Stimulated activated CD8-positive, alpha-beta memory T cell treated with anti-CD3 and anti-CD28 coated beads, Interleukin-4, amount 100 ng/mL, for 4 hours (primary cell): ENCODE measurements around the gene SPSB3.
"Not testable (repeated sequence)": the region's sequence is repeated elsewhere in the genome, so short reads cannot be mapped to it uniquely, and the experiment has no call there.

ENCODE experiments used
- DNase-seq, 2 donors: peaks; one replicate each; pipeline ENCODE4 v3.0.0-alpha.2; 2020; ENCODE audit warnings: low read depth in 2 of 2, low spot score in 1 of 2

SPSB3 gene

DNA sequence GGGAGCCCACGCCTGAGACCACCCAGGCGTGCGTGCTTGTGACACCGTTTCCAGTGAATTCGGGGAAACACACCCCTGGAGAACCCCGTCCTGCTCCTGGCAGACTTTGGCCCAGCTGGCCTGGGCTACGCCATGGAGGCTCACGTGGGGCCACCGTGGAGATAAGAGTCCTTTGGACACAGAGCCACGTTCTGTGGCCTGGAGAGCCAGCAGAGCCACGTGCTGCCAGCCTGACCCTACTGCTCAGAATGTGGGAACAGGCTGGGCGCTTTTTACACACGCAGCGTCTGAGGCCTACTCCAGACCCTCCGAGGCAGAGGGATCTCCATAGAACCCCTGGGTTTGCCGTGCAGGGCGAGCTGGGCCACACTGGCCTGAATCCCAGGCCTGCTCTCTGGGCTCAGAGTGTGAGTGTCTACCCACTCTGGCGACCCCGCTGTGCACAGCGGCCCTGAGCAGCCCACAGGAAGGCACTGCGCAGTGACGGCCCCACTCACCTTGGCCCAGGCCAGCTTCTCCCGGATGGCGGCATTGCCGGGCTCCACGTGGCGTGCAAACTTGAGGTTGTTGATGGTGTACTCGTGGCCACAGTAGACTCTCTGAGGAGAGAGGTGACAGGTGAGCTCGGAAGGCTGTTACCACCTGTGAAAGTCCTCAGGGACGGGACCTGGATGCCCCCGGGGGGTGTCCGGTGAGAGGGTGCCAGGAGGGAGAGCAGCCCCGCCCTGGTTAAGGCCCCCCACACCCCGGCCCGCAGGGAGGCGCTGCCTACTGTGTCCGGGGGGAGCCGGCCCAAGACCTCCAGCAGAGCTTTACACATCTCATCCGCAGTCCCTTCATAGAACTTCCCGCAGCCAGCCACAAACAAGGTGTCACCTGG lies 34.3 kb upstream of the SPSB3 start:
- no peak for DNase-seq

GRCh38 chr16:1815461-1815860 lies 33.1 kb upstream of the SPSB3 start:
- no peak for DNase-seq

GRCh38 chr16:1812732-1813163 lies 30.4 kb upstream of the SPSB3 start:
- no peak for DNase-seq

DNA sequence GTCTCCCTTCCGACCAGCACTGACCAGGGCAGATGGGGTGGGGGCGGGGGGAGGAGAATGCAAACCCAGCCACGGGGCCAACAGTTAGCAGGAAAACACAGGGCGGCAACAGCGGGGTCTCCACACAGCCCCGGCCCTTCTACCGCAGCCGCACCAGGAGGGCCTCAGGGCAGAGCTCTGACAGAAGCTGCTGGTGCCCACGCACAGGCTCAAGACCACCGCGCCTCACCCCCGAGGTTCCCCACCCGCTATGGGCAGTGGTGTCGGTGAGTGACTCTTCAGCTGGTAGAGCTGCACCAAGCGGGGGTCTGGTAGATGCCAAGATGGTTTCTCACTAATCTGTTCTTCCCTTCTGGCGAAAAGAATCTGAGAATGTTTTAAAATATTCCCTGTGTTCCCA lies 28.2 kb upstream of the SPSB3 start:
- no peak for DNase-seq

GRCh38 chr16:1810106-1810505 lies 27.7 kb upstream of the SPSB3 start:
- DNase-seq = no peak

- DNase-seq = no peak
Measured at GRCh38 chr16:1809281-1809801, 27.0 kb upstream of the SPSB3 start.

DNA sequence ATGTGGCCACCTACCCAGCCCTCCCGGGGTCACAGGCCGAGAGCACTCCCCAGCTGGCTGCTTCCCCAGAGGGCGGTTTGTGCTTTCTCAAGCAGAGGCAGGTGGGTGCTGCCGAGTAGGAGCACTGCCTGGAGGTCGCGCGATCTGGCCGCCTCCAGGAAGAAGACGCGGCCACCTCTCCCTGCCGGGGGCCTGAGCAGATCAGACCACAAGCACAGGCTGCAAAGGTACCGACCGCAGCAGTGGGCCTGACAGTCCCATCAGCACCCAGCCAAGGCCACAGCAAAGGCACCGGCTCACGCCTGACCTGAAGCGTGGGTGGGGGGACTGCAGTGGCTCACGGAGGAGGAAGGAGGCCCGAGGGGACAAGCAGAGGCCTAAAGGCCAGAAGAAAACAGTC lies 26.3 kb upstream of the SPSB3 start:
- DNase-seq = no peak

DNA sequence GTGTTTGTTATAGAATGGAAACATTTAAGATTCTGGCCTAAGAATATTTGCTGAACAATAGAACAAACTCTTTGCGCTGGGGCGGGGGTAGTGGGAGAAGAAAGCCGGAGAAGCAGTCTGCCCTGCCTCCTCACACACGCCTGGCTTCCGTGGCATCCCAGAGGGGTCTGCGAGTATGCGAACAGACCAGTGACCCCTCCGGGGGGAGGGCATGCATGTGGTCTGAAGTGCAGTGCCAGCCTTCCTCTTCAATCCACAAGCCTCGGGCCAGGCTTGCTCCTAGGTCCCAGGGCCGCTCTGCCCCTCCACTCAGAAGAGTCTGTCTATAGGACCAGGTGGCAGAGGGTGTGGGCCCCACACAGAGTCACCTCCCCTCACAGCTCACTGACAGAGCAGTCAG lies 25.3 kb upstream of the SPSB3 start:
- DNase-seq = no peak

DNA sequence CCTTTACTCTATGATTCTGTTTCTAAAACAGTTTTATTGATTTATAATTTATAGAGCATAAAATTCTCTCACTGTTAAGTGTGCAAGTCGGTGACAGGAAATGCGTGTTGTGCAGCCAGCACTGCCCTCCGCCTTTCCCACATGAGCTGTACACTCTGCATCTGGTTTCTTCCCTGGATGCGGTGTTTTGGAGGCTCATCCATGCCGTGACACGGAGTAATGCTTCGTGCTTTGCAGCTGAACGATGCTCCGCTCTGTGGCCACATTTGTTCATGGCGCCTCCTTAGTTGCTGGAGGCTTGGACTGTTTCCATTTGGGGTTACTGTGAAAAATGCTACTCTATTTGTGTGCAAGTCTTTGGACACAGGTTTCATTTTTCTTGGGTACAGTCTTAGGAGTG lies 18.3 kb upstream of the SPSB3 start:
- no peak for DNase-seq

DNA sequence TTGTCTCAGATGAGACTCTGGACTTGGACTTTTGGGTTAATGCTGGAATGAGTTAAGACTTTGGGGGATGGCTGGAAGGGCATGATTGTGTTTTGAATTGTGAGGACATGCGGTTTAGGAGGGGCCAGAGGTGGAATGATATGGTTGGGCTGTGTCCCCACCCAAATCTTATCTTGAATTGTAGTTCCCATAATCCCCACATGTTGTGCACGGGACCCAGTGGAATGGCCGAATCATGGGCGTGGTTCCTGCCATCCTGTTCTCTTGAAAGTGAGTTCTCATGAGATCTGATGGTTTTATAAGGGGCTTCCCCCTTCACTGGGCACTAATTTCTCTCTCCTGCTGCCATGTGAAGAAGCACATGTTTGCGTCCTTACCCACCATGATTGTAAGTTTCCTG lies 16.9 kb upstream of the SPSB3 start:
- DNase-seq = not testable (repeated sequence)

GRCh38 chr16:1794908-1795666 lies 12.7 kb upstream of the SPSB3 start:
- no peak for DNase-seq

- DNase-seq = no peak
Measured at GRCh38 chr16:1794221-1794871, 12.0 kb upstream of the SPSB3 start.

DNA sequence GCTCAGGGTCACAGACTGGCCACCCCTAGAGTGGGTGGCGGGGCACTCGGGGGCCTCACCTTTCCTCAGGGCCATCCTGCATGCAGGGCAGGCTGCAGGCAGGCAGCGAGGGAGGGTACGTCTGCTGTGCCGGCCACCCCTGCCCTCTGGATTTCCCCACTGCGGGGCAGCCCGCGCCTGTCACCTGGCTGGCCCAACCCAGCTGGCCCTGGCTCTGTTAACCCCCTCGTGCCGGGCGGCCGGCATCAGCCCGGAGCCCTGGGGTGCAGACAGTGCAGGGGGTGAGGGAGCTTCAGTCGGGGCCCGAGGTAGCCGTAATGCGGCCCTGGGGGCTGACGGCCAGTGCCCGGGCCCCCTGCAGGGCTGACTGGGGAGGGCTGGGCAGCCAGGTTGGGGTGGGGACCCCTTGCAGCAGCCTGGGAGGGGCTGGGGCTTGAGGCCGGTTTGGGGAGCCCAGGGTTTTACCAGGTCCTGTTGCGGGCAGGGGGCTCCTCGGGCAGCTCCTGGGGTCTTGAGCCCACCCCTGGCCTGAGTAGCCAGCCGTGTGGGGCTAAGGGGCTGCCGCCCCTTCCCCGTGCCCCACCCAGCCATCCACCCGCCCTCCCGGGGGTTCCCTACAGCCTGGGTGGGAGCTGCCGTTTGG lies 11.3 kb upstream of the SPSB3 start, which contains the start of gene IGFALS:
Gene IGFALS, minus strand, starts transcription at position 128 of the 643 bp plus-strand sequence. Its CDS starts 53 bp downstream, at position 75.
- DNase-seq = no peak

DNA sequence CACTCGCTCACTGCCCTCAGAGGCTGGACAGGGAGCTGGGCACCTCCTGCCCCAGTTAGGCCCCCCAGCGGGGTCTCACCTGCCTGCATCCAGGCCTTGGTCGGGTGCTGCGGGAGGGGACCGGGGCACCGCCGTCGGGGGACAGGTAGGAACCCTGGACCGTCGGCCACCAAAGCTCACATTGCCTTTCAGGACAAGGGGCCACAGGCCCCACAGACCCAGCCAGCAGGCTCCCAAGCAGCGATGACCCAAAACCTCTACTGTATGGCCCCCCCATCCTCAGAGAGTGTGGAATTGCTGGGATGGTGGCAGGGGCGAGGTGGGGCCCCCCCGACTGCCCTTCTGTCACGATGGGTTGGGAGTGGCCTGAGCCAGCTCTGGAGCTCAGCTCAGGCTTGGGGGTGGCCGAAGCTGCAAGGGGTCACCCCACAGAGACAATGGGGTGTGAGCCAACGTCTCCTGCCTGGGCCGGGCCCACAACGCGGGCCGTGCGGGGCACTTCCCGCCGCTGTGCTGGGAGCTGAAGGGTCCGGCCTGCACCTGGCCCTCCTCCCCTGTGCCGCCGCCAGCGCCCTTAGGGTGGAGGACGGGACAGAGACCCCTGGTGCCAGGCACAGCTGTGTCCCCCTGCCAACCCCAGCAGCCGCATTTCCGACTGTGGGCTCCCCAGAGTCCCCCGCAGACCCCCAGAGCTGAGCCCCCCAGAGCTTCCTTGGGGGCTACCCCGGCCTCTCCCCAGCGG lies 10.6 kb upstream of the SPSB3 start:
- no peak for DNase-seq

DNA sequence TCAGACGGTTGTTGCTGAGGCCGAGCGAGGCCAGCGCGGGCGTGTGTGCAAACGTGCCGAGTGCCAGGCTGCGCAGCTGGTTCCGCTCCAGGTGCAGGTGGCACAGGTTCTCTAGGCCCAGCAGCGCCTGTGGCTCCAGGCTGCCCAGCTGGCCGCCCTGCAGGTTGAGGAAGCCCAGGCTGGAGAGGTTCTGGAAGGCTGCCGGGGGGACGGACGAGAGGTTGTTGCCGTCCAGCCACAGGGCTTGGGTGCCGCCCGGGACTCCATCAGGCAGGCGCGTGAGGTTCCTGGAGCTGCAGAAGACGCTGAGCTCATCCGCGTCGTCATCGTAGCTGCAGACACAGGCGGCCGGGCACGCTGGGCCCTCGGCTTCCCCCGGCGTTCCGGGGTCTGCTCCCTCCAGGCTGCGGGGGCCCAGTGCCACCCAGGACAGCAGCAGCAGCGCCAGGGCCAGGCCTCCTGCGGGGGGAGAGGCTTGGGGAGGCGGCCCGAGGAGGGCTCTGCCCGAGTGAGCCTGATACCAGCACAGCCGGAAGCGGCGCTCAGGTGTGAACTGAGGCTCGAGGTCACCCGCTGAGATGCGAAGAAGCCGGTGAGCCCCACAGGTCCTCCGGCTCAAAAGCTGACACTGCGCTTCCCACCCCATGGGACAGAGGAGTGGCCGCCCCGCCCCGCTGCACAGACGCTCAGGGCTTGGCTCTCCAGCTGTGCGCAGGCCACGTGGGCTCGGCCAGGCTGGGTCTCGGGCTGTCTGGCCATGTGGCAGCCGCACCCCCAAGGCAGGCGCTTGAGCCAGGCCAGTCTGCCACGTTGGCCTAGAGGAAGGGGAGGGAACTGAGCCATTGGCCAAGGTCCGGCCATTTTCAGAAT lies 9.8 kb upstream of the SPSB3 start:
- no peak for DNase-seq

- DNase-seq = no peak
Measured at GRCh38 chr16:1791256-1791942, 9.0 kb upstream of the SPSB3 start.

- DNase-seq = no peak
Measured at GRCh38 chr16:1790611-1791255, 8.4 kb upstream of the SPSB3 start.

DNA sequence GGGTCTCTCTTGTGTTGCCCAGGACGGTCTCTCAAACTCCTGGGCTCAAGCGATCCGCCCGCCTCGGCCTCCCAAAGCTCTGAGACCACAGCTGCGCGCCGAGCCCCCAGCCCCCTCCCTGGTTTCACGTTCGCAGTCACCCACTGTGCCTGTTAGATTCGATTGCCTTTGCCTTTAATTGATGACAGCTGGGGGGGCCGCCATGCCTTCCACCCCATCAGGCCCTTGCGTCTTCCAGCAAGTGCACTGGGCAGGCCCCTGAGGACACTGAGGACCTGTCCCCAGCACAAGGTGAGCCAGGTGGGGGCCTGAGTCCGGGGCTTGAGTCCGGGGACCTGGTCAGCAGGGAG lies 7.9 kb upstream of the SPSB3 start:
- no peak for DNase-seq
